NCI-H1092 (cell line): ENCODE data around the gene TYROBP.
"Not testable (repeated sequence)": the region's sequence is repeated elsewhere in the genome, so short reads cannot be mapped to it uniquely, and the experiment has no call there.

Experiments used
- DNase-seq: peaks from one replicate; lab custom pipeline; 2025; lab: John Stamatoyannopoulos, UW

The TYROBP gene

GRCh38 chr19:35931874-35932202 is 23.7 kb upstream of the TYROBP start:
- no peak for DNase-seq

DNA sequence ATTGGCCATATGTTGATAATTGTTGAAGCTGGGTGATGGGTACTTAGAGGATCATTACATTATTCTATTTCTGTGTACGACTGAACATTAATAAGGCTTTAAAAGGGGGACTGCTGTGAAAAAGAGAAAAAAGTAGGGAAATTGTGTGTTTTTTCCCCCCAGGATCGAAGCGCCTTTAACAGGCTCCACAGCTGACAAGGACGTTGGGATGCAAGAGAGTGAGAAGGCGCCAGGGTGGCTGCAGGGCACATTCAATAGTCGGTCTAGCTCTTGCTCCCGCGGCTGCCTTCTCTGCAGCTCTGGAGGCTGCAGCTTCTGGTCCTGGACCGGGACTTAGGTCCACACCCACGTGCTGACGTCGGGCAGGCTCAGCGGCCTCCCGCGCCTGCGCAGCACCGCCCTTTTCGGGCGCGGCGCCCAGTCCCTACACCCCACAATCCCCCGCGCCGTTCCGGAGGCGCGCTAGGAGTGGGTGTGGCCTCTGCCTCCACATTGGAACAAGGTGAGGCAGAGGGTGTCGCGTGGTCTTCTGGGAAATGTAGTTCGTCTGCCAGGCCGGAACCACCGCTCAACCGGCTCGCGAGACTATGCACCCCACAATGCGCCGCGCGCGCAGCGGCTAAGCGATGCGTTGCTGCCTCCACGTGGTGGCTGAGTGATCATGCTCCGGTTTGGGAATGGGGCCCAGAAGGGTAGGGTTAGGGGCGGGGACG is 23.2 kb upstream of the TYROBP start:
- DNase-seq: peak; percentile 97

GRCh38 chr19:35929876-35930275 is 21.8 kb upstream of the TYROBP start:
- no peak for DNase-seq

GRCh38 chr19:35928507-35928906 is 20.4 kb upstream of the TYROBP start:
- no peak for DNase-seq

GRCh38 chr19:35925501-35925900 is 17.4 kb upstream of the TYROBP start:
- no peak for DNase-seq

GRCh38 chr19:35921012-35921411 is 12.9 kb upstream of the TYROBP start:
- no peak for DNase-seq

- no peak for DNase-seq
Observed at GRCh38 chr19:35919306-35919705, 11.2 kb upstream of the TYROBP start.

GRCh38 chr19:35915443-35915842 is 7.3 kb upstream of the TYROBP start:
- DNase-seq: no peak

GRCh38 chr19:35913589-35913988 is 5.5 kb upstream of the TYROBP start:
- DNase-seq: no peak

DNA sequence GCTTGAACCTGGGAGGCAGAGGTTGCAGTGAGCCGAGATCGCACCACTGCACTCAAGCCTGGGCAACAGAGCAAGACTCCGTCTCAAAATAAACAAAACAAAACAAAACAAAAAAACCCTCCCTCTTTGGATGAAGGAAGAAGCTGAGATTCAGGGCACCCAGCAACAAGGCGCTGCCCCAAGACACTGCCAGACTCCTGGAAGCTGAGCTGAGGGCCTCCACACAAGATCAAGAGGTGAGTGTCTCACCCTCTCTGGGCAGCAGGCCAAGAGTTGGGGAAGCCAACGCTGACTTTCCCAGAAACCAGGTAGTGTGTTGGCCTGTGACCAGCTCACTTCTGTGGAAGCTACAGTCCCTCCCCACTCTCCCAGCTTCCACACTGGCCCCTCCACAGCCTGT is 3.7 kb upstream of the TYROBP start:
- no peak for DNase-seq

DNA sequence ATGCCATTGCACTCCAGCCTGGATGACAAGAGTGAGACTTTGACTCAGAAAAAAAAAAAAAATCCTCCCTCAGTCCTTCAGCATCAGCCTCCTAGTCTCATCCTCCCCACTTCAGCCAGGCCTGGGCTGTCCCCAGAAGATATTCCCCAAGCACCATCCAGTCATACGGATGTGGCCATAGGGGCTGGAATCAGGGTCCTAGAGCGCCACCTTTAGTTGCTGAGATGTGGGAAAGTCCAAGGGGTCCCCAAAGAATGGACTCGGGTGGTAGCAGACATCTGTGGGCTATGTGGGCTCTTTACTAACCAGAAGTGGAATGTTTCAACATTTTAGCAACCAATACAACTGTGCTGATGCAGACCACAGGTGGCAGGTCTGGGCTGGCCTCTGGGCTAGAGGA is 3.1 kb upstream of the TYROBP start:
- no peak for DNase-seq

GRCh38 chr19:35910355-35910754 is 2.3 kb upstream of the TYROBP start:
- DNase-seq: not testable (repeated sequence)

GRCh38 chr19:35909684-35910035 is 1.6 kb upstream of the TYROBP start:
- DNase-seq: no peak

- no peak for DNase-seq
Observed at GRCh38 chr19:35908973-35909683, 1.0 kb upstream of the TYROBP start.

- no peak for DNase-seq
Observed at GRCh38 chr19:35907377-35907745, 734 bp downstream of the TYROBP start.

DNA sequence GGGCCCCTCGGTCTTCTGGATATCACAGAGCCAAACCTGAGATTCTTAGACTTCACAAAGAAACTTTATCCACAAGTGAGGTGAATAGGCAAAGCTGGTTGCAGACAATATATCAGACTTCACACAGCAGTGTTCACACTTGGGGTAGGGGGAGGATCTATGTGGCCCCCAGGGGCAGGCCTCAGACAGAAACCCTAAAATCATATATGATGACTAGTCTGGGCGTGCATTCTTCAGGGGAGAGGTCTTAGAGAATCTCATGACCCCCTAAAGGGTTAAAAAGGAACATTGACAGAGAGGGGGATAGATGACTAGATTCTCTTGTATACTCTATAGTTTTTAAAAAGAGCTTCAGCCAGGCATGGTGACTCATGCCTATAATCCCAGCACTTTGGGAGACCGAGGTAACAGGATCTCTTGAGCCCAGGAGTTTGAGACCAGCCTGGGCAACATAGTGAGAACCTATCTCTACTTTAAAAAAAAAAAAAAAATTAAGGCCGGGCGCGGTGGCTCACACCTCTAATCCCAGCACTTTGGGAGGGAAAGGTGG is 2.8 kb downstream of the TYROBP start:
- no peak for DNase-seq

DNA sequence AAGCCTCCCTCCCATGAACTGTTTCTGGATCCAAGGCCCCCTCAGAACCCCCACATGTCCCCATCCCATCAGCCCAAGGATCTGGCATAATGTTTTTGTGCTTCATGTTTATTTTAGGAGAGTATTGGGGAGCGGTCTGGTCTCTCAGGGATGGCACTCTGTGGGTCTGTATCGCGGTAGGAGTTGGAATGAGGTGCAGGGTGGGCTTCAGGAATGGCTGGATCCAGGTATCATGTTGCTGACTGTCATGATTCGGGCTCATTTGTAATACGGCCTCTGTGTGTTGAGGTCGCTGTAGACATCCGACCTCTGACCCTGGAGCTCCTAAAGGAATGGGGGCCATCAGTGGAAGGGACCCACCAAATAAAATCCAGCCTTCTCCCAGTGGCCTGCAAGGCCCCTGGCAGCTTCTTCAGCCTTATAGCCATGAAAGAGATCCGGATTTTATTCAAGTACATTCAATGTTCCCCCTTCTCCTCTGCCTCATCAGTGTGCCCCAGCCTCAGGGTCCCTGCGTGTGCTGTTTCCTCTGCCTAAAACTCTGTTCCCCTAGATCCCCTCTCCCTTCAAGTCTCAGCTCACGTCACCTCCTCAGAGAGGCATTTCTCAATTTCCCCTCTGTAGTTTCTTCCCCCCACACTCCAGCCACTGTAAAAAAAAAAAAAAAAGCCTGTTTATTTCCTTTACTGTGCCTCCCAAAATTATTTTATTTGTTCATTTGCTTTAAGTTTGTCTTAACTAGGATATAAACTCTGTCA is 3.6 kb downstream of the TYROBP start:
- no peak for DNase-seq

GRCh38 chr19:35903550-35904179 is 4.4 kb downstream of the TYROBP start:
- DNase-seq: no peak

DNA sequence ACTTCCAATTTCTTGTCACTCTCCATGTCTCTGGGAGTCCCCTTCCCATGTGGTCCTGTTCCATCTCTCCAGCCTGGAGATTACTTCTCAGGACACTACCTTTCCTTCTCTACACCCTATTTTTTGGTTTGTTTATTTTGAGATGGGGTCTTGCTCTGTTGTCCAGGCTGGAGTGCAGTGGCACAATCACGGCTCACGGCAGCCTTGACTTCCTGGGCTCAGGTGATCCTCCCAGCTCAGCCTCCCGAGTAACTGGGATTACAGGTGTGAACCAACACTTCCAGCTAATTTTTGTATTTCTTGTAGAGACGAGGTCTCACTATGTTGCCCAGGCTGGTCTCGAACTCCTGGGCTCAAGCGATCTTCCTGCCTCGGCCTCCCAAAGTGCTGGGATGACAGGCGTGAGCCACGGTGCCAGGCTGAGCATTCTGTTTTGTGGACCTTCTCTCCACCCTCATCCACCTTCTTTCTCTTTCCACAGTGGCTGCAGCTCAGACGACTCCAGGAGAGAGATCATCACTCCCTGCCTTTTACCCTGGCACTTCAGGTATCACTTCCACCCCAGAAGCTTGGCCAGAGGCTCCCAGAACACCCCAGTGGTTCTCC is 5.1 kb downstream of the TYROBP start:
- DNase-seq: no peak

- no peak for DNase-seq
Observed at GRCh38 chr19:35901854-35902661, 6.0 kb downstream of the TYROBP start, which contains the start of gene HCST. HCST (plus strand) TSS chr19:35902529; CDS start chr19:35902594, 65 bp downstream.

DNA sequence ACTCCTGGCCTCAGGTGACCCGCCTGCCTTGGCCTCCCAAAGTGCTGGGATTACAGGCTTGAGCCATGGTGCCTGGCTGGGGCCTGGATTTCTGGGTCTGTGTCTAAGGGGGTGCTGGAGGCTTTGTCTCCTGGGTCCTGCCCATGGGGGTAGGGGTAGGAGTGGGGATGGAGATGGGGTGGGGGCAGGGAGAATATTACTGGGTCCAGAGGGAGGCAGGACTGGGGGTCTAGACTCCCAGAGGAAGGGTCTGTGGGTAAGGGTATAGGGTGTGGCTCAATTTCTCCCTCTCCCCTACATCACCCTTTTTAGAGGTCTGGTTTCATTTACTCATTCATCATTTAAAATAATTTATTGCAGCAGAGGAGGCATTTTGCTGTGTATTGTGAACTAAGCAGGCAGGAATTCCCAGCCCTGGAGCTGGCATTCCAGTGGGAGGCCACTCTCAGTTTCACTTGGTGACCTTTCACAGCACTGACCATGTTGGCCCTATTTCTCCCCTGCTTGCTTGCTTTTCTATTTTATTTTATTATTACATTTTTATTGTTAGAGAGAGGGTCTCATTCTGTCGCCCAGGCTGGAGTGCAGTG is 6.9 kb downstream of the TYROBP start:
- DNase-seq: no peak
